Measurements from ENCODE around the gene FXYD5.

- TF ChIP-seq CTCF (IDR thresholded peaks at IDR 0.05 in 4 of 5, conservative IDR thresholded peaks at IDR 0.05 in 1 of 5) = no peak
- TF ChIP-seq POLR2A (IDR thresholded peaks at IDR 0.05) = no peak
These were observed 1.6 kb downstream of the FXYD5 start for GRCh38 chr19:35155981-35156672.
